OCI-LY7 (cell line): Measurements from ENCODE around the gene ASPDH.

Experiments
- EZH2phosphoT487 ChIP-seq: fragments of 200-600 bp; sonication (generic); IDR thresholded peaks from 2 replicates; pipeline ENCODE4 v1.6.1; 2018; ENCODE audit warnings: low read depth, borderline replicate concordance, mild to moderate bottlenecking, mixed run types, antibody characterized with exemption, low read length, moderate library complexity, mixed read lengths
- TF ChIP-seq, protein P1 (sequence below): fragments of 200-600 bp; sonication (generic); conservative IDR thresholded peaks from 2 replicates; pipeline ENCODE4 v1.5.1; 2014; ENCODE audit warnings: mild to moderate bottlenecking, antibody characterized with exemption, low read length, moderate library complexity, mixed read lengths

DNA sequence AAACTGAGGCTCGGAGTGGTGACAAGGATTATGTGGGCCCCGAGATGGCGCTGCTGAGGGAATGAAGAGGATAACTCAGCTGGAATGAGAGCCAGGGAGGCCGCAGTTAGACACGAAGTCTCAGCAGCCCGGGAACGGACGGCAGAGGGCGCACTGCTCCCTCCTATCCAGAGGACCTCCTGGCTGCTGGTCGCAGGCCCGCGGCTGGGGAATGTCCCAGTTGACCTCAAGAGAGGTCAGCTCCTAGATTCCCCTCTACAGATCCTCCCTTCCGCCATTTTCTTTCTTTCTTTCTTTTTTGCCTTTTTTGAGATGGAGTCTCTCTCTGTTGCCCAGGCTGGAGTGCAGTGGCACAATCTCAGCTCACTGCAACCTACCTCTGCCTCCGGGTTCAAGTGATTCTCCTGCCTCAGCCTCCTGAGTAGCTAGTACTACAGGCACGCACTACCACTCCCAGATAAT is 24.1 kb upstream of the ASPDH start:
- TF ChIP-seq EZH2phosphoT487, result no peak
- TF ChIP-seq, protein P1, sequence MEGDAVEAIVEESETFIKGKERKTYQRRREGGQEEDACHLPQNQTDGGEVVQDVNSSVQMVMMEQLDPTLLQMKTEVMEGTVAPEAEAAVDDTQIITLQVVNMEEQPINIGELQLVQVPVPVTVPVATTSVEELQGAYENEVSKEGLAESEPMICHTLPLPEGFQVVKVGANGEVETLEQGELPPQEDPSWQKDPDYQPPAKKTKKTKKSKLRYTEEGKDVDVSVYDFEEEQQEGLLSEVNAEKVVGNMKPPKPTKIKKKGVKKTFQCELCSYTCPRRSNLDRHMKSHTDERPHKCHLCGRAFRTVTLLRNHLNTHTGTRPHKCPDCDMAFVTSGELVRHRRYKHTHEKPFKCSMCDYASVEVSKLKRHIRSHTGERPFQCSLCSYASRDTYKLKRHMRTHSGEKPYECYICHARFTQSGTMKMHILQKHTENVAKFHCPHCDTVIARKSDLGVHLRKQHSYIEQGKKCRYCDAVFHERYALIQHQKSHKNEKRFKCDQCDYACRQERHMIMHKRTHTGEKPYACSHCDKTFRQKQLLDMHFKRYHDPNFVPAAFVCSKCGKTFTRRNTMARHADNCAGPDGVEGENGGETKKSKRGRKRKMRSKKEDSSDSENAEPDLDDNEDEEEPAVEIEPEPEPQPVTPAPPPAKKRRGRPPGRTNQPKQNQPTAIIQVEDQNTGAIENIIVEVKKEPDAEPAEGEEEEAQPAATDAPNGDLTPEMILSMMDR, result peak; percentile 92
